Measurements from ENCODE around the gene LRRC74A. TPM values are rescaled to one million over a fixed set of nuclear protein-coding genes. Genes with fewer than 3 reads are reported as not detected.

Gene LRRC74A
- total RNA-seq, result not detected in 2 replicates
- long read RNA-seq, result 0 reads

DNA sequence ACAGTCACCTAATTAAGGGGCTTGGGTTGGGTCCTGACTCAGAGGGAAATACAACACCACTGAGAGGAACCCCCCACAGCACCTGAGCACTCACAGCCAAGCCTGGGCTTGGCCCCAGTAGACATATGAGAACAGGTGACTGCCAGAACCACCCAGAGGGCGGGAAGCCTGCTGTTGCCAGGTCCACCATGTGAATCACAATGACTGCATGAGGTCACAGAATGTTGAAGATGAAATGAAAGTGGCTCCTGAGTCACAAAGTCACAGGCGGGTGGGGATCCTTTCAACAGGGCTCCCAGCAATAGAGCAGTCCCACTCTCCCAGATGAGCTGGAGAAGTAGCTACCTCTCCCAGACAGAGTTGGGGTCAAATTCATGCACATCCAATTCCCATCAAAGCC lies at the start of gene LRRC74A:
TSS of gene LRRC74A (plus strand) at position 287 of the 400 bp plus-strand sequence. CDS start 290 bp downstream, outside the sequence.
- TF ChIP-seq, protein P1, sequence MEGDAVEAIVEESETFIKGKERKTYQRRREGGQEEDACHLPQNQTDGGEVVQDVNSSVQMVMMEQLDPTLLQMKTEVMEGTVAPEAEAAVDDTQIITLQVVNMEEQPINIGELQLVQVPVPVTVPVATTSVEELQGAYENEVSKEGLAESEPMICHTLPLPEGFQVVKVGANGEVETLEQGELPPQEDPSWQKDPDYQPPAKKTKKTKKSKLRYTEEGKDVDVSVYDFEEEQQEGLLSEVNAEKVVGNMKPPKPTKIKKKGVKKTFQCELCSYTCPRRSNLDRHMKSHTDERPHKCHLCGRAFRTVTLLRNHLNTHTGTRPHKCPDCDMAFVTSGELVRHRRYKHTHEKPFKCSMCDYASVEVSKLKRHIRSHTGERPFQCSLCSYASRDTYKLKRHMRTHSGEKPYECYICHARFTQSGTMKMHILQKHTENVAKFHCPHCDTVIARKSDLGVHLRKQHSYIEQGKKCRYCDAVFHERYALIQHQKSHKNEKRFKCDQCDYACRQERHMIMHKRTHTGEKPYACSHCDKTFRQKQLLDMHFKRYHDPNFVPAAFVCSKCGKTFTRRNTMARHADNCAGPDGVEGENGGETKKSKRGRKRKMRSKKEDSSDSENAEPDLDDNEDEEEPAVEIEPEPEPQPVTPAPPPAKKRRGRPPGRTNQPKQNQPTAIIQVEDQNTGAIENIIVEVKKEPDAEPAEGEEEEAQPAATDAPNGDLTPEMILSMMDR (IDR thresholded peaks at IDR 0.05), result no peak
- Mint-ChIP-seq H3K9me3 (ENCODE audit: unreplicated experiment) (no peaks in the 10 kb centered on the region), H3K27me3 (ENCODE audit: unreplicated experiment) (peaks cover 30% of the 10 kb centered on the region), H3K4me1 (ENCODE audit: unreplicated experiment) (no peaks in the 10 kb centered on the region), H3K4me3 (ENCODE audit: unreplicated experiment) (no peak within 1 kb of the TSS), H3K36me3 (ENCODE audit: unreplicated experiment) (no peaks in the 10 kb centered on the region), H3K27ac (ENCODE audit: unreplicated experiment) (no peak within 1 kb of the TSS)
- no peak for DNase-seq (ENCODE audit: extremely low spot score, unreplicated experiment)

- DNase-seq (ENCODE audit: extremely low spot score, unreplicated experiment), result no peak
- Mint-ChIP-seq H3K36me3 (ENCODE audit: unreplicated experiment) (peaks cover 3% of the 10 kb centered on the region), H3K27me3 (ENCODE audit: unreplicated experiment) (no peaks in the 10 kb centered on the region), H3K9me3 (ENCODE audit: unreplicated experiment) (no peaks in the 10 kb centered on the region), H3K4me3 (ENCODE audit: unreplicated experiment) (no peak overlapping the region), H3K27ac (ENCODE audit: unreplicated experiment) (no peak overlapping the region), H3K4me1 (ENCODE audit: unreplicated experiment) (peaks cover 28% of the 10 kb centered on the region)
- TF ChIP-seq, protein P1 (IDR thresholded peaks at IDR 0.05), result no peak
Measured at GRCh38 chr14:76776428-76777251, 49.6 kb upstream of the LRRC74A start.

GRCh38 chr14:76777721-76778120 lies 48.5 kb upstream of the LRRC74A start:
- DNase-seq (ENCODE audit: extremely low spot score, unreplicated experiment), result no peak
- no peaks in the 10 kb centered on the region for H3K27me3 Mint-ChIP-seq (ENCODE audit: unreplicated experiment)
- H3K27ac Mint-ChIP-seq (ENCODE audit: unreplicated experiment), result no peak overlapping the region
- no peak overlapping the region for H3K4me3 Mint-ChIP-seq (ENCODE audit: unreplicated experiment)
- peaks cover 21% of the 10 kb centered on the region for H3K4me1 Mint-ChIP-seq (ENCODE audit: unreplicated experiment)
- no peaks in the 10 kb centered on the region for H3K9me3 Mint-ChIP-seq (ENCODE audit: unreplicated experiment)
- H3K36me3 Mint-ChIP-seq (ENCODE audit: unreplicated experiment), result peaks cover 3% of the 10 kb centered on the region
- TF ChIP-seq, protein P1 (IDR thresholded peaks at IDR 0.05), result no peak

DNA sequence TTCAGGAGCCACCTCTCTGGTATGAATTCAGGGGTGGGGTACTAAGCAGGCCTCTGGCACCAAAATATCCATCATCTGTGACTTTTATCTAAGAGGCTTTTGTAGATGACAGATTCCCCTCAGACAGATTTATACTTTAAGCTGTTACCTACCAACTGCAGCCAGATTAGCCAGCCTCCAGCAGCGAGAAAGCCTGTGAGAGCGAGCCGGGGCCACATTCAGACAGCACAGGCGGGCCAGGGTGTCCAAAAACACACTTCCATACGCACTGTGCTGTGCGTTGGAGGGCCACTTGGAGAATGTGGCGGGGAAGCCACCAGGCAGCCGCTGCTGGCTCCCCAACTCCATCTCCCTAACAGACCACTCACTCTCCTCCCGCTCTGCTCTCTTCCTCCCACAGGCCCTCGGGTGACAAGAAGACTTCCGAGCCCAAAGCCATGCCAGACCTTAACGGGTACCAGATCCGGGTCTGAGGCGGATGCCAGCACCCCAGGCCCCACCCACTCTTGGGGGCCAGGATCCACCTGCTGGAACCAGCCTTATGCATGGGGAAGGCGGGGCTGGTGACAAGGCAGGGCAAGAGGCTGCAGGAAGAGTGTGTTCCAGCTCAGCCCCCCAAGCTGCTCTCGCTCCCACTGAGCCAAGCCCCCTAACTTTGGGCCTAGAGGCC lies 47.5 kb upstream of the LRRC74A start:
- H3K4me1 Mint-ChIP-seq (ENCODE audit: unreplicated experiment), result peaks cover 13% of the 10 kb centered on the region
- no peaks in the 10 kb centered on the region for H3K9me3 Mint-ChIP-seq (ENCODE audit: unreplicated experiment)
- no peak overlapping the region for H3K27ac Mint-ChIP-seq (ENCODE audit: unreplicated experiment)
- no peak overlapping the region for H3K4me3 Mint-ChIP-seq (ENCODE audit: unreplicated experiment)
- TF ChIP-seq, protein P1 (IDR thresholded peaks at IDR 0.05), result no peak
- DNase-seq (ENCODE audit: extremely low spot score, unreplicated experiment), result no peak
- no peaks in the 10 kb centered on the region for H3K27me3 Mint-ChIP-seq (ENCODE audit: unreplicated experiment)
- H3K36me3 Mint-ChIP-seq (ENCODE audit: unreplicated experiment), result peaks cover 8% of the 10 kb centered on the region

Data from osteocyte (in vitro differentiated cells).